HG03460 (cell line): ENCODE measurements around the gene KMT5C.

ENCODE experiments used
- ATAC-seq: cut with Tn5 transposase; IDR thresholded peaks from one replicate; pipeline ENCODE4 v1.9.1; 2021; ENCODE audit not compliant: unreplicated experiment

The KMT5C gene

DNA sequence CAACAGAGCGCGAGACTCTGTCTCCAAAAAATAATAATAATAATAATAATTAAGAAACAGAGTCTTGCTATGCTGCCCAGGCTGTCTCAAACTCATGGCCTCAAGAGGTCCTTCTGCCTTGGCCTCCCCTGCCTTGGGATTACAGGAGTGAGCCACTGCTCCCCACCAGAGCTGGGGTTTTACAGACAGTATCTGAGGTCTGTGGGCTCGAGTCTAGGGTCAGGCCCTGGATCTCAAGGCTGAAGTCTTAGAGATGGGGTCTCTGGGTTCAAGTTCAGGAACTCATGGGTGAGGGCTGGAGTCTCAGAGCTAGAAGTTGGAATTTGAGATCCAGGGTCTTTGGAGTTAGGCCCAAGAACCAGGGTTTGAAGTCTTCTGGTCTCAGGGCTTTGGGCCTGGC is 27.1 kb downstream of the KMT5C start:
- no peak for ATAC-seq

- ATAC-seq: no peak
These were observed 28.4 kb downstream of the KMT5C start for GRCh38 chr19:55368106-55368505.

- no peak for ATAC-seq
These were observed 29.3 kb downstream of the KMT5C start for GRCh38 chr19:55368701-55369563.

- ATAC-seq: no peak
These were observed 30.1 kb downstream of the KMT5C start for GRCh38 chr19:55369653-55370304.

DNA sequence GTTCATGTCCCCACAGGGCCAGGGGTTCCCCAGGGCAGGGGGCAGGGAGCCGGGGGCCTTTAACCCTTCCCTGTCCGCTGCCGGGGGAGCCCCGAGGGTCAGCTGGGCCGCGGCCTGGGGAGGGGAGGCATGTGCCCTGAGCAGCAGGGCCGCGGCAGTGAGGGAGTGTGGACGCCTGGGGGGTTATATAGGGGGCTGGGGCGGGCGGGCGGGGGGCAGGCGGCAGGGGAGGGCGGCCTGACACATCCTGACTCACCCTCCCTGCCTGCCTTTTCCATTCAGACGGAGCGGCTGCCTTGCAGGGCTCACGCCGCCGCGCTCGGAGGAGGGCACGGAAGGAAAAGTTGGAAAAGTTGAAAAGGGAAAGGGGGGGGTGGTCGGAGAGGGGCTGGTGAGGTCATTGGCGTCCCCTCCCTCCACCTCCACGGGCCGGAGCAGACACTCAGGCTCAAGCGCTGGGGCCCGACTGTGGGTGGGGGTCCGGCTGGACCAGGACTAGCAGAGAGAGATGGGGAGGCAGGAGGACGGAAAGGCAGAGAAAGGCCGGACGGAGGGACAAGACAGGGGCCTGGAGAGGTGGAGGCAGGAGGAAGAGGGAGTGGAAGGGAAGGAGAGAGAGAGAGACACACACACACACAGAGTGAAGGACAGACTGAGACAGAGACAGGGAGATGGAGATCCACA is 30.8 kb downstream of the KMT5C start, which contains the start of gene IL11:
Gene IL11 (minus strand): TSS at position 159 of the 684 bp plus-strand sequence. CDS start 153 bp downstream, at position 6.
- no peak for ATAC-seq

- no peak for ATAC-seq
These were observed 32.8 kb downstream of the KMT5C start for GRCh38 chr19:55372316-55373081.

GRCh38 chr19:55373306-55373992 is 33.8 kb downstream of the KMT5C start:
- ATAC-seq: no peak

DNA sequence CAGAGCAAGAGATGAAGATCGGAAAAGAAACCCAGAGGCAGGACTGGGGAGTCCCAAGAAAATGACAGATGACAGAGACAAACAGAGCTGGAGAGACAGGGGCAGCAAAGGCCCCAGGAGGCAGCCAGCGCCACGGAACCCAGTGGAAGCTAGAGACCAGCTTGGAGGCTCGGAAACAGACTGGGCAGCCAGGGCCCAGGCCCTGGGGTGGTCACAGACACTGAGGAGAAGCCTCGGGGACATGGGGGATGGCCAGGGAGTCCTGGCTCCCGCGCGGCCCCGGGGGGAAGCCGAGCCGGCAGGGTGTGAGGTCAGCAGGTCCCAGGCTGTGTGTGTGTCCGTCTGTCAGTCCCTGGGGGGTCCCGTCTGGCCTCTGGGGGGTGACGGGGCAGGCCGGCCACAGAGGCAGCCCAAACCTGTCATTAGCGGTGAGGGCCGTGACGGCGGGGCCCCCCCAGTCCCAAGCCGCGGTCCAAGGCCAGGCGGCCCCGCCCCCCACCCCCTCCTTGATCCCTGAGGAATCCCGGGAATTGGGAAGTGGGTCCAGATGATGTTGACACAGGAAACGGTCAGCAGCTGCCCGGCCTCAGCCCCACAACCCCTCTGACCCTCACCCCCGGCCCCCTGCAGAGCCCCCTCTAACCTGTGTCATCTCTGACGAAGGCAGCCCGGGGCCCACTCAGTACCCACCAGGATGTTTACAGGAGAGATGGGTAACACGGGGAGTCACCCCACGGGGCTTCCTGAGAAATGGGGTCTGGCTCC is 34.5 kb downstream of the KMT5C start:
- ATAC-seq: no peak

DNA sequence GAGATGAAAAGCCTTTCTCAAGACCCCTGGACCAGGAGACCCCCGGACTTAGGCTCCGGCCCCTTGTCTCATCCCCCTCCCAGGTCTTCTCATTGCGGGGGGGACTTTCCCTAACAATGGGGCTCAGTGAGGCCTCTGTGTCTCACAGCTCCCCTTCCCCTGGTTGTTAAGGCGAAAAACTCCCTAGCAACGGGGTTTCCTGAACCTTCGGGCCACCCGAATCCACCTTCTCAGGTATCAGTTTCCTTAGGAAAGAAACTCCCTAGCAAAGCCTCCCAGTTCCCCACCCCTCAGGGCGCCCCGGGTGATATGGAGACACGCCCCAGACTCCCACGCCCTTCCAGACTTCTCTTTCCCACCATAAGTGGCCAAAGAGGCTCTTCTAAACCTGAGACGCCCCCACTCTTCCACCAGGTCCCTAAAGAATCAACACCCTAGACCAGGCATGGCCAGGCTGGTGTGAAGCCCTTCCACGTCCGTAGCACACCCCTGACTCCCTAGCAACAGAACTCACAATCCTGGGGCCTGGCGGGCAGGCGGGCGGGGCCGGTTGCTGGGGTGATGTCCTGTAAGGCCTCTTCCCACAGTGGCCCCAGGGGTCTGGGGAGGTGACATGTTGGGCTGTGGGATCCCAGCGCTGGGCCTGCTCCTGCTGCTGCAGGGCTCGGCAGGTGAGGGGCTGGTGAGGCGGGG is 36.7 kb downstream of the KMT5C start, which contains the start of gene TMEM190:
Gene TMEM190 (plus strand): TSS at position 586 of the 693 bp plus-strand sequence. CDS start 28 bp downstream, at position 614.
- no peak for ATAC-seq

GRCh38 chr19:55377356-55378131 is 37.9 kb downstream of the KMT5C start:
- ATAC-seq: no peak

- no peak for ATAC-seq
These were observed 39.5 kb downstream of the KMT5C start for GRCh38 chr19:55379174-55379573.

DNA sequence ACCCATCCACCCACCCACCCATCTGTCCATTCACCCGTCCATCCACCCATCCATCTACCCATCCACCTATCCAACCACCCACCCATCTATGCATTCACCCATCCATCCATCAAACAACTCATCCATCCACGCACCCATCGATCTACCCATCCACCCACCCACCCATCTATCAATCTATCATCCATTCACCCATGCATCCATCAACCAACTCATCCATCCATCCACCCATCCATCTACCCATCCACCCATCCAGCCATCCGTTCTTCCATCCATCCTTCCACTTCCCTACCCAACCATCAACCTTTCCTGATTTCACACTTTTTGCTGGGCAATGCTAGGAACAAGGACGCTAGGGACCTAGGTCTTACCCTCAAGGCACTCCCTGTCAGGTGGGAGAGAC is 42.3 kb downstream of the KMT5C start:
- ATAC-seq: no peak

DNA sequence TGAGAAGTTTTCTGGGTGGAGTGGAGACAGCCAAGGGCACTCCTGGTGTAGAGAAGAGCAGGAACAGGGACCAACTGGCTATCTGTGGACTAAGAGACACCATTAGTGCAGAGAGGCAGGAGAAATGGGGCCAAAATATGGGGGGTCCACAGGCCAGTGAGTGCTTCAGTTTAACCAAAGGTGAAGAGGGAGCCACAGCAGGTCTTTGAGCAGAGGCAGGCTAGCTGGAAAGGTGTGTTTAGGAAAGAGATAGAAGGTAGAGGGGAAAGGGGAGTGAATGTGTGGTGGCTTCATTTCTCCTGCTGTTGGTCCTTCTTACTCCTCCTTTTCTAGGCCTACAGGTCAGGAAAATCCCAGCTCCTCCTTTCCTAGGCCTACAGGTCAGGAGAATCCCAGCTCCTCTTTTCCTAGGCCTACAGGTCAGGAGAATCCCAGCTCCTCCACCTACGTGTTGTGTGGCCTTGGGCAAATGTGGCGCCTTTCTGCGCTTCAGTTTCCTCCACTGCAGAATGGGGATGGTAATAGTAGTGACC is 42.9 kb downstream of the KMT5C start:
- ATAC-seq: no peak

GRCh38 chr19:55383279-55384130 is 43.8 kb downstream of the KMT5C start:
- ATAC-seq: no peak

- ATAC-seq: no peak
These were observed 44.6 kb downstream of the KMT5C start, which contains the start of gene TMEM238 for GRCh38 chr19:55384131-55384919. Gene TMEM238, minus strand, starts transcription at chr19:55384292. Its CDS starts 33 bp downstream, at chr19:55384259.
